UCSD-AML1 (cell line): ENCODE measurements around the gene NPIPB9.

Experiments used
- DNase-seq: peaks from one replicate; lab custom pipeline; 2025; ENCODE audit not compliant: unreplicated experiment; lab: John Stamatoyannopoulos, UW

The NPIPB9 gene

GRCh38 chr16:28821874-28822519 is 70.4 kb downstream of the NPIPB9 start:
- no peak for DNase-seq
